Activated naive CD4-positive, alpha-beta T cell treated with anti-CD3 and anti-CD28 coated beads, Interleukin-2, amount 10 ng/mL, durations not matched to agents 7 days and 5 days (primary cell): Measurements from ENCODE around the gene RIMKLB.

ENCODE experiments used
- CTCF ChIA-PET: fragments of 350-600 bp; sonication (Branson Sonifier 250); formaldehyde crosslinking; loops from one replicate; lab custom pipeline; 2021; ENCODE audit warnings: antibody characterized with exemption; lab: Charles Lee
- DNase-seq: peaks from one replicate; pipeline ENCODE4 v3.0.0-alpha.2; 2020
- H3K27ac Mint-ChIP-seq: one replicate; pipeline ENCODE4 v1.8.0; 2021; ENCODE audit warnings: mild to moderate bottlenecking, moderate library complexity, mixed read lengths
- H3K27me3 Mint-ChIP-seq: one replicate; pipeline ENCODE4 v1.8.0; 2021; ENCODE audit warnings: mild to moderate bottlenecking, mixed read lengths
- H3K36me3 Mint-ChIP-seq: one replicate; pipeline ENCODE4 v1.8.0; 2021; ENCODE audit warnings: mixed read lengths
- H3K4me1 Mint-ChIP-seq: one replicate; pipeline ENCODE4 v1.8.0; 2021; ENCODE audit warnings: mixed read lengths
- H3K4me3 Mint-ChIP-seq: one replicate; pipeline ENCODE4 v1.8.0; 2021; ENCODE audit warnings: mild to moderate bottlenecking, moderate library complexity, mixed read lengths
- H3K9me3 Mint-ChIP-seq: one replicate; pipeline ENCODE4 v1.8.0; 2021; ENCODE audit warnings: mixed read lengths

The RIMKLB gene

GRCh38 chr12:8697476-8698131, at the start of gene RIMKLB:
RIMKLB (plus strand) TSS chr12:8697991; CDS start chr12:8713867, 15,876 bp downstream.
- peak within 1 kb of the TSS; percentile 82 for H3K27ac Mint-ChIP-seq
- peak; percentile 78 for DNase-seq
- peaks cover 17% of the 10 kb centered on the region for H3K4me1 Mint-ChIP-seq
- H3K36me3 Mint-ChIP-seq: peaks cover 1% of the 10 kb centered on the region
- CTCF ChIA-PET: no interaction called here
- peaks cover 34% of the 10 kb centered on the region for H3K27me3 Mint-ChIP-seq
- H3K4me3 Mint-ChIP-seq: peak within 1 kb of the TSS; percentile 92
- no peaks in the 10 kb centered on the region for H3K9me3 Mint-ChIP-seq

- Mint-ChIP-seq H3K9me3 (no peaks in the 10 kb centered on the region), H3K27ac (no peak overlapping the region), H3K4me3 (no peak overlapping the region), H3K36me3 (peaks cover 7% of the 10 kb centered on the region), H3K4me1 (peaks cover 52% of the 10 kb centered on the region), H3K27me3 (peaks cover 21% of the 10 kb centered on the region)
- CTCF ChIA-PET: interaction anchor here (0.8 to 0.9 kb wide), 3 partner anchors 9 to 242 kb away, joined by 3 to 5 read pairs (median 4); no protein-coding TSS in a partner anchor
- peak; percentile 65 for DNase-seq
Observed at GRCh38 chr12:8648576-8649205, 49.1 kb upstream of the RIMKLB start.

- CTCF ChIA-PET: interaction anchor here (0.8 to 2.0 kb wide), 4 partner anchors 235 to 403 kb away, joined by 3 to 9 read pairs (median 8); no protein-coding TSS in a partner anchor
- H3K27me3 Mint-ChIP-seq: peaks cover 45% of the 10 kb centered on the region
- DNase-seq: no peak
- no peak overlapping the region for H3K27ac Mint-ChIP-seq
- no peak overlapping the region for H3K4me3 Mint-ChIP-seq
- no peaks in the 10 kb centered on the region for H3K9me3 Mint-ChIP-seq
- no peaks in the 10 kb centered on the region for H3K36me3 Mint-ChIP-seq
- no peaks in the 10 kb centered on the region for H3K4me1 Mint-ChIP-seq
Observed at GRCh38 chr12:8655421-8655820, 42.4 kb upstream of the RIMKLB start.

- Mint-ChIP-seq H3K27me3 (peaks cover 29% of the 10 kb centered on the region), H3K36me3 (no peaks in the 10 kb centered on the region), H3K4me1 (no peaks in the 10 kb centered on the region), H3K27ac (no peak overlapping the region), H3K4me3 (no peak overlapping the region), H3K9me3 (no peaks in the 10 kb centered on the region)
- CTCF ChIA-PET: interaction anchor here (1.1 to 2.9 kb wide), 9 partner anchors 9 to 391 kb away, joined by 3 to 20 read pairs (median 5); no protein-coding TSS in a partner anchor
- DNase-seq: no peak
Observed at GRCh38 chr12:8658346-8658745, 39.4 kb upstream of the RIMKLB start.

GRCh38 chr12:8661016-8661415, 36.8 kb upstream of the RIMKLB start:
- DNase-seq: no peak
- no peak overlapping the region for H3K4me3 Mint-ChIP-seq
- CTCF ChIA-PET: interaction anchor here (0.9 to 1.5 kb wide), 3 partner anchors 230 to 378 kb away, joined by 3 to 4 read pairs (median 3); no protein-coding TSS in a partner anchor
- no peaks in the 10 kb centered on the region for H3K4me1 Mint-ChIP-seq
- H3K27me3 Mint-ChIP-seq: peaks cover 17% of the 10 kb centered on the region
- no peak overlapping the region for H3K27ac Mint-ChIP-seq
- no peaks in the 10 kb centered on the region for H3K9me3 Mint-ChIP-seq
- H3K36me3 Mint-ChIP-seq: no peaks in the 10 kb centered on the region

GRCh38 chr12:8661751-8662150, 36.0 kb upstream of the RIMKLB start:
- CTCF ChIA-PET: interaction anchor here (1.1 kb wide), 1 partner anchor 233 kb away, joined by 3 read pairs; no protein-coding TSS in a partner anchor
- Mint-ChIP-seq H3K4me3 (no peak overlapping the region), H3K4me1 (no peaks in the 10 kb centered on the region), H3K27me3 (peaks cover 19% of the 10 kb centered on the region), H3K27ac (no peak overlapping the region), H3K36me3 (no peaks in the 10 kb centered on the region), H3K9me3 (no peaks in the 10 kb centered on the region)
- no peak for DNase-seq

GRCh38 chr12:8662593-8662992, 35.2 kb upstream of the RIMKLB start, which contains the start of gene MFAP5:
MFAP5 (minus strand) TSS chr12:8662826; CDS start chr12:8662104, 722 bp downstream.
- CTCF ChIA-PET: interaction anchor here (0.9 kb wide), 1 partner anchor 228 kb away, joined by 4 read pairs; no protein-coding TSS in a partner anchor
- Mint-ChIP-seq H3K27ac (no peak within 1 kb of the TSS), H3K9me3 (no peaks in the 10 kb centered on the region), H3K27me3 (peaks cover 21% of the 10 kb centered on the region), H3K36me3 (no peaks in the 10 kb centered on the region), H3K4me1 (no peaks in the 10 kb centered on the region), H3K4me3 (no peak within 1 kb of the TSS)
- DNase-seq: no peak

- CTCF ChIA-PET: no interaction called here
- no peak for DNase-seq
- no peak overlapping the region for H3K4me3 Mint-ChIP-seq
- H3K9me3 Mint-ChIP-seq: no peaks in the 10 kb centered on the region
- peaks cover 15% of the 10 kb centered on the region for H3K27me3 Mint-ChIP-seq
- no peaks in the 10 kb centered on the region for H3K36me3 Mint-ChIP-seq
- no peak overlapping the region for H3K27ac Mint-ChIP-seq
- no peaks in the 10 kb centered on the region for H3K4me1 Mint-ChIP-seq
Observed at GRCh38 chr12:8664228-8664913, 33.4 kb upstream of the RIMKLB start.

- H3K36me3 Mint-ChIP-seq: no peaks in the 10 kb centered on the region
- no peak overlapping the region for H3K4me3 Mint-ChIP-seq
- CTCF ChIA-PET: interaction anchor here (1.4 kb wide), 1 partner anchor 225 kb away, joined by 4 read pairs; no protein-coding TSS in a partner anchor
- H3K9me3 Mint-ChIP-seq: no peaks in the 10 kb centered on the region
- no peak for DNase-seq
- peaks cover 24% of the 10 kb centered on the region for H3K27me3 Mint-ChIP-seq
- H3K4me1 Mint-ChIP-seq: no peaks in the 10 kb centered on the region
- H3K27ac Mint-ChIP-seq: no peak overlapping the region
Observed at GRCh38 chr12:8665759-8666158, 32.0 kb upstream of the RIMKLB start.

GRCh38 chr12:8667270-8667669, 30.5 kb upstream of the RIMKLB start:
- Mint-ChIP-seq H3K36me3 (no peaks in the 10 kb centered on the region), H3K4me1 (no peaks in the 10 kb centered on the region), H3K9me3 (no peaks in the 10 kb centered on the region), H3K4me3 (no peak overlapping the region), H3K27me3 (peaks cover 29% of the 10 kb centered on the region), H3K27ac (no peak overlapping the region)
- CTCF ChIA-PET: interaction anchor here (1.4 kb wide), 1 partner anchor 223 kb away, joined by 4 read pairs; no protein-coding TSS in a partner anchor
- no peak for DNase-seq

- H3K4me3 Mint-ChIP-seq: no peak overlapping the region
- CTCF ChIA-PET: interaction anchor here (1.1 to 1.3 kb wide), 3 partner anchors 9 to 221 kb away, joined by 3 to 7 read pairs (median 5); no protein-coding TSS in a partner anchor
- DNase-seq: no peak
- H3K9me3 Mint-ChIP-seq: no peaks in the 10 kb centered on the region
- no peaks in the 10 kb centered on the region for H3K4me1 Mint-ChIP-seq
- H3K36me3 Mint-ChIP-seq: no peaks in the 10 kb centered on the region
- peaks cover 29% of the 10 kb centered on the region for H3K27me3 Mint-ChIP-seq
- no peak overlapping the region for H3K27ac Mint-ChIP-seq
Observed at GRCh38 chr12:8668441-8668840, 29.4 kb upstream of the RIMKLB start.

- Mint-ChIP-seq H3K9me3 (no peaks in the 10 kb centered on the region), H3K4me1 (peaks cover 7% of the 10 kb centered on the region), H3K36me3 (no peaks in the 10 kb centered on the region), H3K27ac (no peak overlapping the region), H3K27me3 (peaks cover 21% of the 10 kb centered on the region), H3K4me3 (no peak overlapping the region)
- DNase-seq: no peak
- CTCF ChIA-PET: no interaction called here
Observed at GRCh38 chr12:8672381-8672780, 25.4 kb upstream of the RIMKLB start.

- peaks cover 7% of the 10 kb centered on the region for H3K4me1 Mint-ChIP-seq
Observed at GRCh38 chr12:8675591-8676036, 22.2 kb upstream of the RIMKLB start.

GRCh38 chr12:8676651-8677050, 21.1 kb upstream of the RIMKLB start:
- no peaks in the 10 kb centered on the region for H3K9me3 Mint-ChIP-seq
- no peak for DNase-seq
- CTCF ChIA-PET: interaction anchor here (1.5 to 1.6 kb wide), 3 partner anchors 8 to 373 kb away, joined by 5 to 9 read pairs (median 7); no protein-coding TSS in a partner anchor
- no peaks in the 10 kb centered on the region for H3K36me3 Mint-ChIP-seq
- H3K4me3 Mint-ChIP-seq: no peak overlapping the region
- peaks cover 7% of the 10 kb centered on the region for H3K4me1 Mint-ChIP-seq
- peaks cover 6% of the 10 kb centered on the region for H3K27me3 Mint-ChIP-seq
- no peak overlapping the region for H3K27ac Mint-ChIP-seq

More at GRCh38 chr12:8675591-8676036, 22.2 kb upstream of the RIMKLB start:
- H3K4me3 Mint-ChIP-seq: no peak overlapping the region
- CTCF ChIA-PET: no interaction called here
- H3K9me3 Mint-ChIP-seq: no peaks in the 10 kb centered on the region
- H3K27ac Mint-ChIP-seq: no peak overlapping the region
- H3K27me3 Mint-ChIP-seq: peaks cover 13% of the 10 kb centered on the region
- no peaks in the 10 kb centered on the region for H3K36me3 Mint-ChIP-seq
- no peak for DNase-seq
